GM23338 (cell line): ENCODE measurements around the gene HMGCL. TPM values are rescaled to one million over a fixed set of nuclear protein-coding genes. Genes with fewer than 3 reads are reported as not detected.
A peak's percentile ranks its signal among the peaks of the same experiment; 100 is the strongest.

ENCODE experiments used
- ATAC-seq: fragments of 200-7000 bp; cut with Tn5 transposase; 3 replicates; pipeline ENCODE4 v1.9.1; 2020
- DNase-seq: peaks from one replicate; pipeline ENCODE4 v3.0.0-alpha.2; 2015; ENCODE audit warnings: low spot score
- H2AFZ ChIP-seq: fragments of 200-600 bp; sonication (generic); 2 replicates; pipeline ENCODE4 v1.8.0; 2016; ENCODE audit warnings: antibody characterized with exemption, mild to moderate bottlenecking, moderate library complexity
- H3F3A ChIP-seq: fragments of 200-600 bp; sonication (generic); replicated peaks from 2 replicates; pipeline ENCODE4 v1.8.0; 2017; ENCODE audit warnings: antibody characterized with exemption, mixed run types, low read depth
- H3K27ac ChIP-seq: fragments of 200-600 bp; sonication (generic); 2 replicates; pipeline ENCODE4 v1.6.1; 2016; ENCODE audit warnings: low read depth
- H3K27me3 ChIP-seq: fragments of 200-600 bp; sonication (generic); 2 replicates; pipeline ENCODE4 v1.8.0; 2016; ENCODE audit warnings: mild to moderate bottlenecking, mixed run types, moderate library complexity; ENCODE audit not compliant: insufficient read depth
- H3K36me3 ChIP-seq: fragments of 200-600 bp; sonication (generic); 2 replicates; pipeline ENCODE4 v1.8.0; 2016; ENCODE audit warnings: mild to moderate bottlenecking; ENCODE audit not compliant: insufficient read depth
- H3K4me1 ChIP-seq: fragments of 200-600 bp; sonication (generic); 2 replicates; pipeline ENCODE4 v1.8.0; 2016; ENCODE audit warnings: mild to moderate bottlenecking, moderate library complexity; ENCODE audit not compliant: insufficient read depth
- H3K4me2 ChIP-seq: fragments of 200-600 bp; sonication (generic); 2 replicates; pipeline ENCODE4 v1.7.1; 2017; ENCODE audit warnings: mixed run types
- H3K4me3 ChIP-seq: fragments of 200-600 bp; sonication (generic); 2 replicates; pipeline ENCODE4 v1.6.1; 2016; ENCODE audit warnings: mixed run types
- H3K79me2 ChIP-seq: fragments of 200-600 bp; sonication (generic); replicated peaks from 2 replicates; pipeline ENCODE4 v1.8.0; 2017; ENCODE audit warnings: mild to moderate bottlenecking; ENCODE audit not compliant: insufficient read depth
- H3K9me2 ChIP-seq: fragments of 200-600 bp; sonication (generic); 2 replicates; pipeline ENCODE4 v1.8.0; 2017; ENCODE audit not compliant: insufficient read depth
- H4K20me1 ChIP-seq: fragments of 200-600 bp; sonication (generic); replicated peaks from 2 replicates; pipeline ENCODE4 v1.8.0; 2017; ENCODE audit warnings: mild to moderate bottlenecking; ENCODE audit not compliant: insufficient read depth
- H3K27ac Mint-ChIP-seq: 2 replicates; pipeline ENCODE4 v1.8.0; 2020; ENCODE audit warnings: inconsistent platforms, mild to moderate bottlenecking, moderate library complexity, mixed read lengths
- H3K27me3 Mint-ChIP-seq: 3 replicates; pipeline ENCODE4 v1.8.0; 2022; ENCODE audit warnings: low read depth, mild to moderate bottlenecking, moderate library complexity, mixed read lengths, inconsistent platforms; ENCODE audit not compliant: insufficient read depth, poor library complexity
- H3K36me3 Mint-ChIP-seq: 3 replicates; pipeline ENCODE4 v1.8.0; 2021; ENCODE audit warnings: low read depth, mild to moderate bottlenecking, inconsistent platforms, moderate library complexity, mixed read lengths
- H3K4me1 Mint-ChIP-seq: 3 replicates; pipeline ENCODE4 v1.8.0; 2020; ENCODE audit warnings: mild to moderate bottlenecking, inconsistent platforms, mixed read lengths
- H3K4me3 Mint-ChIP-seq: 3 replicates; pipeline ENCODE4 v1.8.0; 2021; ENCODE audit warnings: moderate library complexity, mild to moderate bottlenecking, inconsistent platforms, mixed read lengths
- H3K9me3 Mint-ChIP-seq: 3 replicates; pipeline ENCODE4 v1.8.0; 2020; ENCODE audit warnings: moderate library complexity, mild to moderate bottlenecking, inconsistent platforms, mixed read lengths
- CTCF ChIP-seq, 2 experiments: fragments of 200-600 bp in 1 of 2; sonication (generic) in 1 of 2; conservative IDR thresholded peaks; 2 replicates each; pipeline versions ENCODE4 v1.5.1 to v1.6.1; 2016 to 2017; ENCODE audit warnings: antibody characterized with exemption in 2 of 2, low read depth in 2 of 2, mild to moderate bottlenecking in 2 of 2, moderate library complexity in 1 of 2
- ZNF114 ChIP-seq: fragments of 250-450 bp; sonication (Bioruptor Pico); IDR thresholded peaks from 2 replicates; pipeline ENCODE4 v1.5.0; 2020; ENCODE audit warnings: mild to moderate bottlenecking, moderate library complexity
- ZNF462 ChIP-seq: fragments of 250-450 bp; sonication (Bioruptor Pico); IDR thresholded peaks from 2 replicates; pipeline ENCODE4 v1.5.0; 2020; ENCODE audit warnings: mild to moderate bottlenecking, moderate library complexity
- polyA plus RNA-seq: library from polyadenylated mRNA; unstranded; fragments of >200 nt; fragmentation: Nextera tagmentation; extraction: Ambion mirVana; gene quantifications from 2 replicates; pipeline ENCODE4 v1.2.1, GENCODE V29; 2016
- total RNA-seq: library from RNA; depleted of rRNA; stranded (reverse); fragments of >200 nt; shearing (Covaris generic); gene quantifications from 2 replicates; pipeline ENCODE4 v1.2.3, GENCODE V29; 2014

The HMGCL gene
- total and polyA plus RNA-seq, 2 experiments from 2014 or later = 11.6 to 13.7 TPM

- Mint-ChIP-seq H3K27ac (no peak overlapping the region), H3K4me3 (no peak overlapping the region), H3K27me3 (peaks cover 20% of the 10 kb centered on the region), H3K36me3 (peaks cover 37% of the 10 kb centered on the region), H3K4me1 (peaks cover 20% of the 10 kb centered on the region), H3K9me3 (no peaks in the 10 kb centered on the region)
- Histone ChIP-seq H2AFZ (no peak overlapping the region), H4K20me1 (0 out of 2 replicates have a peak, but pooled peaks cover 8% of the 10 kb centered on the region), H3K4me3 (no peak overlapping the region), H3K79me2 (peaks cover 9% of the 10 kb centered on the region), H3K27me3 (peaks cover 2% of the 10 kb centered on the region), H3K27ac (no peak overlapping the region), H3F3A (peaks cover 11% of the 10 kb centered on the region; the same call in 1 of the 2 replicates), H3K36me3 (peaks cover 8% of the 10 kb centered on the region; the same call in 1 of the 2 replicates), H3K9me2 (no peaks in the 10 kb centered on the region), H3K4me2 (no peak overlapping the region), H3K4me1 (peaks cover 17% of the 10 kb centered on the region)
- DNase-seq (peak; percentile 57), ATAC-seq (no peak)
- TF ChIP-seq CTCF (conservative IDR thresholded peaks at IDR 0.05; ENCODE audit: low read depth in 2 of 2) (peak; percentile 45 to 61), ZNF462 (CRISPR knock-in tag) (no peak), ZNF114 (no peak)
These were observed 28.6 kb downstream of the HMGCL start for GRCh38 chr1:23796466-23797271.
